H1 (cell line): Measurements from ENCODE around the gene FKBP10. TPM values are rescaled to one million over a fixed set of nuclear protein-coding genes. Genes with fewer than 3 reads are reported as not detected.

Source experiments
- CTCF ChIA-PET: fragments of 300-600 bp; sonication (Branson Sonifier 250); formaldehyde crosslinking; loops from one replicate; lab custom pipeline; 2021; ENCODE audit not compliant: partially characterized antibody; lab: Charles Lee
- POLR2A ChIA-PET: fragments of 300-600 bp; sonication (Branson Sonifier 250); formaldehyde crosslinking; loops from one replicate; lab custom pipeline; 2021; ENCODE audit warnings: inconsistent platforms; ENCODE audit not compliant: partially characterized antibody; lab: Charles Lee
- DNase-seq, 2 experiments: peaks; one replicate each; pipeline versions ENCODE4 v3.0.0 to v3.0.0-alpha.2; 2010 to 2022; ENCODE audit warnings: low spot score in 2 of 2, low read depth in 1 of 2, mixed read lengths in 1 of 2
- FAIRE-seq: peaks from 2 replicates; lab custom pipeline; 2011; peaks lifted over from hg19 to GRCh38; lab: Jason Lieb, UNC
- H2AFZ ChIP-seq: 2 replicates; pipeline ENCODE4 v1.8.1; 2012; ENCODE audit warnings: low read length, inconsistent platforms
- H2AK5ac ChIP-seq: 2 replicates; pipeline ENCODE4 v1.6.1; 2013; ENCODE audit warnings: low read depth, low read length
- H2BK120ac ChIP-seq: replicated peaks from 2 replicates; pipeline ENCODE3; 2013; ENCODE audit warnings: low read depth, low read length, inconsistent platforms
- H2BK12ac ChIP-seq: 2 replicates; pipeline ENCODE4 v1.6.1; 2013; ENCODE audit warnings: low read depth, low read length
- H2BK15ac ChIP-seq: 2 replicates; pipeline ENCODE4 v1.6.1; 2013; ENCODE audit warnings: low read length
- H2BK20ac ChIP-seq: 2 replicates; pipeline ENCODE4 v1.6.1; 2013; ENCODE audit warnings: low read length
- H2BK5ac ChIP-seq: 2 replicates; pipeline ENCODE4 v1.6.1; 2013; ENCODE audit warnings: low read depth, low read length
- H3K14ac ChIP-seq: 2 replicates; pipeline ENCODE4 v1.6.1; 2013; ENCODE audit warnings: inconsistent platforms; ENCODE audit not compliant: insufficient read length
- H3K18ac ChIP-seq: 2 replicates; pipeline ENCODE4 v1.6.1; 2013; ENCODE audit warnings: low read length; ENCODE audit errors: extremely low read depth
- H3K23ac ChIP-seq: 2 replicates; pipeline ENCODE4 v1.6.1; 2013; ENCODE audit warnings: inconsistent platforms; ENCODE audit not compliant: insufficient read length
- H3K23me2 ChIP-seq: 2 replicates; pipeline ENCODE4 v1.6.1; 2013; ENCODE audit warnings: low read depth, low read length
- H3K27ac ChIP-seq: 2 replicates; pipeline ENCODE4 v1.6.1; 2011; ENCODE audit warnings: low read depth, low read length, inconsistent platforms
- H3K27me3 ChIP-seq, 4 experiments: replicated peaks in 1 of 4; 1 replicate in 1 of 4; 2 replicates in 3 of 4; pipeline versions ENCODE4 v1.6.1 to v1.8.1; 2011 to 2013; ENCODE audit warnings: low read length in 3 of 4, mild to moderate bottlenecking in 3 of 4, inconsistent platforms in 2 of 4, mixed read lengths in 2 of 4, moderate library complexity in 1 of 4; ENCODE audit not compliant: control insufficient read depth in 3 of 4, insufficient read depth in 3 of 4; ENCODE audit errors: extremely low read depth in 1 of 4
- H3K36me3 ChIP-seq, 4 experiments: 2 replicates each; pipeline versions ENCODE4 v1.6.1 to v1.8.1; 2011 to 2013; ENCODE audit warnings: mild to moderate bottlenecking in 4 of 4, low read length in 3 of 4, moderate library complexity in 2 of 4, control low read depth in 1 of 4, inconsistent platforms in 1 of 4; ENCODE audit not compliant: insufficient read depth in 4 of 4, control insufficient read depth in 2 of 4
- H3K4ac ChIP-seq: replicated peaks from 2 replicates; pipeline ENCODE3; 2013; ENCODE audit warnings: low read length, low read depth, mixed read lengths, inconsistent platforms; ENCODE audit not compliant: insufficient read length
- H3K4me1 ChIP-seq, 4 experiments: replicated peaks in 1 of 4; 1 replicate in 1 of 4; 2 replicates in 3 of 4; pipeline versions ENCODE4 v1.6.1 to v1.8.1; 2011 to 2013; ENCODE audit warnings: low read length in 3 of 4, inconsistent platforms in 2 of 4, mixed read lengths in 1 of 4; ENCODE audit not compliant: insufficient read depth in 4 of 4, control insufficient read depth in 3 of 4
- H3K4me2 ChIP-seq, 2 experiments: 2 replicates each; pipeline versions ENCODE4 v1.6.1 to v1.8.1; 2011 to 2013; ENCODE audit warnings: low read depth in 2 of 2, low read length in 2 of 2, control low read depth in 1 of 2, inconsistent platforms in 1 of 2, mild to moderate bottlenecking in 1 of 2; ENCODE audit not compliant: insufficient read depth in 1 of 2
- H3K4me3 ChIP-seq, 4 experiments: fragments of 200-600, 300-600 bp in 1 of 4; sonication (generic), shearing (Covaris generic), sonication (Bioruptor Twin) in 1 of 4; 2 replicates each; pipeline versions ENCODE4 v1.5.1 to v1.8.1; 2011 to 2016; ENCODE audit warnings: low read length in 4 of 4, low read depth in 3 of 4, control low read depth in 2 of 4, inconsistent platforms in 2 of 4, mild to moderate bottlenecking in 2 of 4, mixed read lengths in 1 of 4, moderate library complexity in 1 of 4; ENCODE audit not compliant: insufficient read depth in 2 of 4; ENCODE audit errors: extremely low read depth in 1 of 4
- H3K56ac ChIP-seq: replicated peaks from 2 replicates; pipeline ENCODE3; 2013; ENCODE audit warnings: low read depth, mild to moderate bottlenecking, mixed read lengths, low read length, inconsistent platforms; ENCODE audit not compliant: insufficient read length
- H3K79me1 ChIP-seq: 2 replicates; pipeline ENCODE4 v1.6.1; 2013; ENCODE audit warnings: low read depth, low read length, control low read depth
- H3K79me2 ChIP-seq, 2 experiments: 2 replicates each; pipeline versions ENCODE4 v1.6.1 to v1.8.1; 2012 to 2013; ENCODE audit warnings: low read length in 2 of 2, mild to moderate bottlenecking in 2 of 2, inconsistent platforms in 1 of 2; ENCODE audit not compliant: insufficient read depth in 2 of 2, control insufficient read depth in 1 of 2
- H3K9ac ChIP-seq, 4 experiments: replicated peaks in 1 of 4; 1 replicate in 1 of 4; 2 replicates in 3 of 4; pipeline versions ENCODE4 v1.6.1 to v1.8.1; 2011 to 2013; ENCODE audit warnings: low read depth in 3 of 4, low read length in 3 of 4, control low read depth in 2 of 4, mild to moderate bottlenecking in 2 of 4, moderate library complexity in 2 of 4, inconsistent platforms in 1 of 4; ENCODE audit errors: extremely low read depth in 1 of 4
- H3K9me3 ChIP-seq, 2 experiments: 2 replicates each; pipeline versions ENCODE4 v1.6.1 to v1.8.1; 2012 to 2013; ENCODE audit warnings: mild to moderate bottlenecking in 2 of 2, moderate library complexity in 2 of 2, control low read depth in 1 of 2, inconsistent platforms in 1 of 2, low read depth in 1 of 2, low read length in 1 of 2, mixed read lengths in 1 of 2; ENCODE audit not compliant: insufficient read depth in 2 of 2
- H4K20me1 ChIP-seq, 2 experiments: replicated peaks in 1 of 2; 2 replicates each; pipeline versions ENCODE3 to v1.8.1; 2011 to 2013; ENCODE audit warnings: inconsistent platforms in 2 of 2, low read length in 2 of 2, mild to moderate bottlenecking in 1 of 2; ENCODE audit not compliant: insufficient read depth in 2 of 2, control insufficient read depth in 1 of 2
- H4K5ac ChIP-seq: 2 replicates; pipeline ENCODE4 v1.6.1; 2013; ENCODE audit warnings: low read length, low read depth, mixed read lengths, inconsistent platforms; ENCODE audit not compliant: insufficient read length
- H4K8ac ChIP-seq: 2 replicates; pipeline ENCODE4 v1.8.0; 2013; ENCODE audit warnings: mild to moderate bottlenecking, moderate library complexity, low read length, inconsistent platforms; ENCODE audit not compliant: insufficient read depth; ENCODE audit errors: extremely low read depth
- H4K91ac ChIP-seq: replicated peaks from 2 replicates; pipeline ENCODE3; 2013; ENCODE audit warnings: low read length, mixed read lengths, inconsistent platforms; ENCODE audit not compliant: insufficient read length
- ASH2L ChIP-seq: fragments of 200-600, 300-600 bp; sonication (generic); IDR thresholded peaks from one replicate; pipeline ENCODE4 v1.7.1; 2017; ENCODE audit warnings: low read length
- ATF3 ChIP-seq: IDR thresholded peaks from 2 replicates; pipeline ENCODE4 v1.6.1; 2011; ENCODE audit warnings: low read depth, mild to moderate bottlenecking, low read length; ENCODE audit not compliant: insufficient read depth
- CBX5 ChIP-seq: fragments of 300-800, 300-1000 bp; sonication (generic); IDR thresholded peaks from 2 replicates; pipeline ENCODE4 v1.7.1; 2016; ENCODE audit warnings: antibody characterized with exemption, low read length, low read depth
- CHD2 ChIP-seq: IDR thresholded peaks from 2 replicates; pipeline ENCODE4 v1.6.1; 2012; ENCODE audit warnings: low read length, improper control_type of control experiment
- MAFK ChIP-seq: IDR thresholded peaks from 2 replicates; pipeline ENCODE4 v1.6.1; 2012; ENCODE audit warnings: low read depth, mild to moderate bottlenecking, improper control_type of control experiment, low read length
- MAX ChIP-seq: IDR thresholded peaks from 2 replicates; pipeline ENCODE4 v1.6.1; 2012; ENCODE audit warnings: inconsistent platforms
- POU5F1 ChIP-seq: IDR thresholded peaks from 2 replicates; pipeline ENCODE4 v1.6.1; 2011; ENCODE audit warnings: low read depth, mild to moderate bottlenecking, low read length, moderate library complexity
- SP1 ChIP-seq: IDR thresholded peaks from 2 replicates; pipeline ENCODE4 v1.6.1; 2011; ENCODE audit warnings: low read depth, low read length
- SP4 ChIP-seq: IDR thresholded peaks from 2 replicates; pipeline ENCODE4 v1.6.1; 2012; ENCODE audit warnings: low read length, inconsistent platforms
- TAF1 ChIP-seq: IDR thresholded peaks from 2 replicates; pipeline ENCODE4 v1.6.1; 2011; ENCODE audit warnings: mild to moderate bottlenecking, low read depth, low read length
- YY1 ChIP-seq: IDR thresholded peaks from 2 replicates; pipeline ENCODE4 v1.6.1; 2011; ENCODE audit warnings: low read depth, mild to moderate bottlenecking, low read length
- WGBS, 2 experiments: shearing (Covaris generic) in 1 of 2; methylation state at CpG; one replicate each; pipeline versions ENCODE4 v1.1.6 to v1.1.7; 2013 to 2015; ENCODE audit warnings: low lambda C conversion rate in 2 of 2, mixed read lengths in 2 of 2, inconsistent platforms in 1 of 2, low coverage in 1 of 2, missing lambda C conversion rate in 1 of 2; ENCODE audit not compliant: insufficient replicate concordance in 2 of 2, insufficient coverage in 1 of 2, insufficient read length in 1 of 2; ENCODE audit errors: extremely low coverage in 1 of 2, missing lambda C conversion rate in 1 of 2; 5-methylcytosine and 5-hydroxymethylcytosine counted together
- polyA plus RNA-seq, 7 experiments: library from polyadenylated mRNA; depleted of rRNA in 3 of 7; stranded (reverse) in 5 of 7; unstranded in 2 of 7; fragments of >200 nt in 5 of 7; fragments of 200-250 nt in 2 of 7; gene quantifications; 1 replicate in 5 of 7; 2 replicates in 1 of 7; 4 replicates in 1 of 7; pipeline versions ENCODE4 v1.2.1 to v1.2.3, GENCODE V29; 2011 to 2013; ENCODE audit warnings: missing spikeins in 2 of 7, mixed read lengths in 2 of 7
- total RNA-seq: library from RNA; stranded (reverse); fragmentation: NEBNext Ultra II Directional; extraction: Animal tissue kit (Norgen Biotek cat#: 25700); gene quantifications from 2 replicates; pipeline ENCODE4 v1.2.1, GENCODE V29; 2021

Gene FKBP10
- total and polyA plus RNA-seq, 2 of the 8 experiments (the other 6 are each of a cell fraction or from before 2014, with no cell fraction given): 173 to 283 TPM

GRCh38 chr17:41782142-41782541 lies 30.7 kb upstream of the FKBP10 start:
- FAIRE-seq: no peak
- no peak overlapping the region for H3K27ac ChIP-seq
- H3K79me2 ChIP-seq: peaks cover 0 to 54% of the 10 kb centered on the region in 2 experiments; a peak in 3 of 4 replicates
- H3K56ac ChIP-seq: no peak overlapping the region
- H2BK120ac ChIP-seq: no peak overlapping the region
- no peaks in the 10 kb centered on the region for H3K36me3 ChIP-seq
- H3K18ac ChIP-seq: peak overlapping the region; percentile 48; the same call in 1 of the 2 replicates
- peak overlapping the region; percentile 39 for H4K91ac ChIP-seq
- H3K79me1 ChIP-seq: peaks cover 13% of the 10 kb centered on the region
- H3K27me3 ChIP-seq: no peaks in the 10 kb centered on the region
- no peaks in the 10 kb centered on the region for H3K9me3 ChIP-seq
- H3K4me3 ChIP-seq: no peak overlapping the region
- H4K8ac ChIP-seq: peak overlapping the region; percentile 43; the same call in 1 of the 2 replicates
- H3K4me1 ChIP-seq: peaks cover 2 to 27% (median 16%) of the 10 kb centered on the region in 4 experiments
- TF ChIP-seq CHD2 (no peak), ASH2L (no peak), SP4 (no peak), MAX (no peak), SP1 (no peak), TAF1 (no peak), MAFK (no peak), POU5F1 (no peak), ATF3 (no peak), CBX5 (no peak), YY1 (no peak)
- no peak overlapping the region for H2BK20ac ChIP-seq
- H4K20me1 ChIP-seq: peaks cover 0 to 8% of the 10 kb centered on the region in 2 experiments
- peak overlapping the region; percentile 68; the same call in 1 of the 2 replicates for H2BK12ac ChIP-seq
- WGBS, 2 experiments: 85% methylated on average over 4 of the region's 4 CpGs; no CpG with 5 or more reads in 1 of the 2 experiments
- no peak overlapping the region for H3K9ac ChIP-seq
- no peak overlapping the region for H2AFZ ChIP-seq
- no peak overlapping the region for H3K14ac ChIP-seq
- peaks cover 16% of the 10 kb centered on the region for H3K23me2 ChIP-seq
- peak overlapping the region; percentile 30 for H2BK5ac ChIP-seq
- ChIA-PET CTCF (interaction anchor here (1.4 to 6.8 kb wide), 4 partner anchors 13 to 44 kb away, joined by 5 to 55 read pairs (median 6); partner anchors contain the start of gene P3H4), POLR2A (interaction anchor here (0.6 to 9.3 kb wide), 6 partner anchors 12 to 92 kb away, joined by 3 to 84 read pairs (median 5); partner anchors contain the start of gene EIF1)
- no peak overlapping the region for H4K5ac ChIP-seq
- H2AK5ac ChIP-seq: peak overlapping the region; percentile 48; the same call in 1 of the 2 replicates
- DNase-seq: no peak
- H2BK15ac ChIP-seq: peak overlapping the region; percentile 72
- no peak overlapping the region for H3K23ac ChIP-seq
- H3K4me2 ChIP-seq: no peak overlapping the region
- peak overlapping the region; percentile 70 for H3K4ac ChIP-seq
